Measurements from ENCODE around the gene RNMT. TPM values are rescaled to one million over a fixed set of nuclear protein-coding genes. Genes with fewer than 3 reads are reported as not detected.

RNMT gene
- total RNA-seq, 1 experiment from 2014 or later, result 38.4 TPM

DNA sequence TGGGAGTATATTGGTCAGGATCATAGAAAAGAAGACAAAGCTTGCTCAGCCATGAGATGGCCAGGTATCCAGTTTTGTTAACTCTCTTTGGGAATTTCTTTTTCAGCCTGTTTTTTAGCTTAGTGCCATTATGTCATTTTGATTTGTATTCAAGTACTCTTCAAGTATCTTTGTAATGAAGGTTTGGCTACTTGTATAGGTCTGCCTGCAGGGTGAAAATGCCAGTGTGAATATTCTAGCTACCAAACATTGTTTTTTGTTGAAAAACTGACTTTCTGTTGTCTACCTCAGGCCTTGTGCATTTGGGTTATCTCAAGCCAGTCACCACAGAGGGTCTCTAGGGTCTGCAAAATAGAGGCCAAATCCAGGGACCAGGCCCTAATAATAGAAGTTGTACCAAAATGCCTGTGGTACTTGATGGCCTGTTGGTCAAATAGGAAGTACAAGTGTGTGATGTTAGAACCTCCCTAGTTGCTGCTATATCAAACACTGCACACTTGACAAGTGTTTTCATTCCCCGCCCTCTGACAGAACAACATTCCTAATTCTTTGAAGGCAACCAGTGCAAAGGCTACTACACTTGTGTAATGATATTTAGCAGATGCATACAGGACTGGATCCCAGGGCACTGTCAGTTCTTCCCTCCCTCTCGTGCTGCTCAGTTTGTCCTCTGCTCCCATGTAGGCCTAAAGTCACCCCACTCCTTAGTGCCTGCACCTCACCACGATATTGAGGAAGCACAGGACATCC is 36.4 kb downstream of the RNMT start:
- no peak overlapping the region for H3K4me3 Mint-ChIP-seq (ENCODE audit: unreplicated experiment)
- no peaks in the 10 kb centered on the region for H3K27me3 Mint-ChIP-seq (ENCODE audit: insufficient read depth, unreplicated experiment)

DNA sequence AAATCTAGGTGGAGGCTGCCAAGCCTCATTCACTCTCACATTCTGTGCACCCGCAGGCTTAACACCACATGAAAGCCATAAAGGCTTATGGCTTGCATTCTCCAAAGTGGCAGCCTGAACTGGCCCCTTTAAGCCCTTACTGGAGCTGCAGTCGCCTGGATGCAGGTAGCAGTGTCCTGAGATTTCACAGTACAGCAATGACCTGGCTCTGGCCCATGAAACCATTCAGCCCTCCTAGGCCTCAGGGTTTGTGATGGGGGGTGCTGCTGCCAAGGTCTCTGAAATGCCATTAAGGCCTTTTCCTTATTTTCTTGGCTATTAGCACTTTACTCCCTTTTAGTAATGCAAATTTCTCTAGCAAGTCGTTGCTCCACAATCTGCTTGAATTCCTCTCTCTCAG is 48.6 kb downstream of the RNMT start:
- H3K9me3 Mint-ChIP-seq (ENCODE audit: unreplicated experiment), result no peaks in the 10 kb centered on the region
- POLR2A ChIA-PET, result no interaction called here
- CTCF ChIA-PET, result no interaction called here
- H3K27me3 Mint-ChIP-seq (ENCODE audit: insufficient read depth, unreplicated experiment), result no peaks in the 10 kb centered on the region
- no TSS peak for BruUV-seq (replicated peaks)
- TF ChIP-seq, protein P1, sequence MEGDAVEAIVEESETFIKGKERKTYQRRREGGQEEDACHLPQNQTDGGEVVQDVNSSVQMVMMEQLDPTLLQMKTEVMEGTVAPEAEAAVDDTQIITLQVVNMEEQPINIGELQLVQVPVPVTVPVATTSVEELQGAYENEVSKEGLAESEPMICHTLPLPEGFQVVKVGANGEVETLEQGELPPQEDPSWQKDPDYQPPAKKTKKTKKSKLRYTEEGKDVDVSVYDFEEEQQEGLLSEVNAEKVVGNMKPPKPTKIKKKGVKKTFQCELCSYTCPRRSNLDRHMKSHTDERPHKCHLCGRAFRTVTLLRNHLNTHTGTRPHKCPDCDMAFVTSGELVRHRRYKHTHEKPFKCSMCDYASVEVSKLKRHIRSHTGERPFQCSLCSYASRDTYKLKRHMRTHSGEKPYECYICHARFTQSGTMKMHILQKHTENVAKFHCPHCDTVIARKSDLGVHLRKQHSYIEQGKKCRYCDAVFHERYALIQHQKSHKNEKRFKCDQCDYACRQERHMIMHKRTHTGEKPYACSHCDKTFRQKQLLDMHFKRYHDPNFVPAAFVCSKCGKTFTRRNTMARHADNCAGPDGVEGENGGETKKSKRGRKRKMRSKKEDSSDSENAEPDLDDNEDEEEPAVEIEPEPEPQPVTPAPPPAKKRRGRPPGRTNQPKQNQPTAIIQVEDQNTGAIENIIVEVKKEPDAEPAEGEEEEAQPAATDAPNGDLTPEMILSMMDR (IDR thresholded peaks at IDR 0.05; ENCODE audit: unreplicated experiment), result no peak
- H3K4me1 Mint-ChIP-seq (ENCODE audit: insufficient read depth, unreplicated experiment), result no peaks in the 10 kb centered on the region
- H3K27ac Mint-ChIP-seq (ENCODE audit: low read depth, unreplicated experiment), result no peak overlapping the region
- DNase-seq (ENCODE audit: unreplicated experiment), result no peak
- H3K36me3 Mint-ChIP-seq (ENCODE audit: insufficient read depth, unreplicated experiment), result no peaks in the 10 kb centered on the region
- intact Hi-C loops (cut with micrococcal nuclease), result no loop called here
- H3K4me3 Mint-ChIP-seq (ENCODE audit: unreplicated experiment), result no peak overlapping the region

More for the DNA sequence above, 36.4 kb downstream of the RNMT start:
- no TSS peak for BruUV-seq (replicated peaks)
- TF ChIP-seq, protein P1 (IDR thresholded peaks at IDR 0.05; ENCODE audit: unreplicated experiment), result no peak
- no peaks in the 10 kb centered on the region for H3K4me1 Mint-ChIP-seq (ENCODE audit: insufficient read depth, unreplicated experiment)
- intact Hi-C loops (cut with micrococcal nuclease), result no loop called here
- peaks cover 27% of the 10 kb centered on the region for H3K36me3 Mint-ChIP-seq (ENCODE audit: insufficient read depth, unreplicated experiment)
- no peaks in the 10 kb centered on the region for H3K9me3 Mint-ChIP-seq (ENCODE audit: unreplicated experiment)
- no peak for DNase-seq (ENCODE audit: unreplicated experiment)
- no peak overlapping the region for H3K27ac Mint-ChIP-seq (ENCODE audit: low read depth, unreplicated experiment)
- ChIA-PET CTCF (no interaction called here), POLR2A (interaction anchor here (0.8 kb wide), 1 partner anchor 36 kb away, joined by 4 read pairs; the partner anchor contains the start of genes FAM210A and RNMT)

DNA sequence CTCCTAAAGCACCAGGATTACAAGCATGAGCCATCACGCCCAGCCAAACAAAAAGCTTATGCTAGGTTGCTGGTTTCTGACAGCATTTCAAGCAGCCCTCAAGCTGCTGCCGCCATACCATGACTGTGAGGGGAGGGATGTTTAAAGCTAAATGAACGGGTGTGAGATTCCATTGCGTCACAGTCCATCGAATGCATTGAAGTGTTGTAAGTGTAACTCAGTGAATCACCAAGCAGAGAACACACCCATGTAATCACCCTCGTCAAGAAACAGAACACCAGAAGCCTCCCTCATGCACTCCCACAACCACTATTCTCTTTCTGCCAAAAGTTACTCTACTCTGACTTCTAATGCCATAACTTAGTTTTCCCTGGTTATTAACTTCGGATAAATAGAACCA is 64.7 kb downstream of the RNMT start:
- peak; percentile 79 for DNase-seq (ENCODE audit: unreplicated experiment)
- CTCF ChIA-PET, result interaction anchor here (0.6 to 1.2 kb wide), 3 partner anchors 22 to 224 kb away, joined by 3 to 4 read pairs (median 3); no protein-coding TSS in a partner anchor

DNA sequence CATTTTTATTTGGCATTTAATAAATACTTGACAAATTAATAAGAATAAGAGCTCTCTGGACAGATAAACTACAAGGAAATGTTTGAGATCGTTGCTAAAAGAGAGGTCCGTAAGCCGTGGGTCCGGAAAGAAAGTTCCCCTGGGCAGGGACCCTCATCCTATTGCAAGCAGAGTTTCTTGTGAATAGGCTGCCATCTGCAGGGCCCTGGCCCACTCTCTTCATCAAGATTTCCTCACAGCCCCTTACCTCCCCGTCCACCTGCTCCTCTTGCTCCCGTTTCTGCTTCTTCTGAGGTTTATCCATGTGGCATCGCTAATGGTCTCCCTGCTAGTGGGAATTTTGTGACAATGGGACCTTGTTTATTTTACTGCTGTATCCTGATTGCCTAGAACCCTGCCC is 67.3 kb downstream of the RNMT start:
- no peaks in the 10 kb centered on the region for H3K9me3 Mint-ChIP-seq (ENCODE audit: unreplicated experiment)
- peaks cover 20% of the 10 kb centered on the region for H3K4me1 Mint-ChIP-seq (ENCODE audit: insufficient read depth, unreplicated experiment)
- no peak overlapping the region for H3K4me3 Mint-ChIP-seq (ENCODE audit: unreplicated experiment)
- BruUV-seq (replicated peaks), result no TSS peak
- ChIA-PET POLR2A (no interaction called here), CTCF (no interaction called here)
- TF ChIP-seq, protein P1 (IDR thresholded peaks at IDR 0.05; ENCODE audit: unreplicated experiment), result no peak
- no peak overlapping the region for H3K27ac Mint-ChIP-seq (ENCODE audit: low read depth, unreplicated experiment)
- no peaks in the 10 kb centered on the region for H3K36me3 Mint-ChIP-seq (ENCODE audit: insufficient read depth, unreplicated experiment)
- H3K27me3 Mint-ChIP-seq (ENCODE audit: insufficient read depth, unreplicated experiment), result no peaks in the 10 kb centered on the region
- DNase-seq (ENCODE audit: unreplicated experiment), result no peak
- intact Hi-C loops (cut with micrococcal nuclease), result no loop called here

More for the DNA sequence above, 64.7 kb downstream of the RNMT start:
- Mint-ChIP-seq H3K4me1 (ENCODE audit: insufficient read depth, unreplicated experiment) (peaks cover 7% of the 10 kb centered on the region), H3K27ac (ENCODE audit: low read depth, unreplicated experiment) (no peak overlapping the region), H3K36me3 (ENCODE audit: insufficient read depth, unreplicated experiment) (no peaks in the 10 kb centered on the region), H3K9me3 (ENCODE audit: unreplicated experiment) (no peaks in the 10 kb centered on the region), H3K27me3 (ENCODE audit: insufficient read depth, unreplicated experiment) (no peaks in the 10 kb centered on the region), H3K4me3 (ENCODE audit: unreplicated experiment) (no peak overlapping the region)
- no TSS peak for BruUV-seq (replicated peaks)
- POLR2A ChIA-PET, result interaction anchor here (0.5 kb wide), 1 partner anchor 1474 kb away, joined by 3 read pairs; no protein-coding TSS in a partner anchor
- TF ChIP-seq, protein P1 (IDR thresholded peaks at IDR 0.05; ENCODE audit: unreplicated experiment), result no peak
- intact Hi-C loops (cut with micrococcal nuclease), result no loop called here

Data from MCF 10A (cell line).